ENCODE measurements around the gene CCL1. TPM values are rescaled to one million over a fixed set of nuclear protein-coding genes. Genes with fewer than 3 reads are reported as not detected.

Gene CCL1
- total and polyA plus RNA-seq, 2 experiments from 2014 or later, result not detected

DNA sequence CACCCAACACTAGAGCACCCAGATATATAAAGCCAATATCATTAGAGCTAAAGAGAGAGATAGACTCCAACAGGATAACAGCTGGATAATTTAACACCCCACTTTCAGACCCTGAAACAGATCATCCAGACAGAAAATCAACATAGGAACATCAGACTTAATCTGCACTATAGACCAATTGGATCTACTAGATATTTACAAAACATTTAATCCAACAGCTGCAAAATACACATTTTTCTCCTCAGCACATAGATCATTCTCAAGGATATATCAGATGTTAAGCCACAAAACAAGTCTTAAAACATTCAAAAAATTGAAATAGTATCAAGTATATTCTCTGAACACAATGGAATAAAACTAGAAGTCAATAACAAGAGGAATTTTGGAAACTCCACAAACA, 10.8 kb downstream of the CCL1 start:
- no peaks in the 10 kb centered on the region; the same call in 1 of the 2 replicates for H4K20me1 ChIP-seq (replicated peaks; ENCODE audit: insufficient read depth)
- H3K9me2 ChIP-seq (ENCODE audit: insufficient read depth), result peaks cover 6% of the 10 kb centered on the region; the same call in 1 of the 2 replicates
- Mint-ChIP-seq H3K27ac (no peak overlapping the region), H3K4me3 (no peak overlapping the region), H3K4me1 (no peaks in the 10 kb centered on the region), H3K36me3 (ENCODE audit: low read depth) (no peaks in the 10 kb centered on the region), H3K27me3 (ENCODE audit: insufficient read depth, low read depth, poor library complexity) (no peaks in the 10 kb centered on the region), H3K9me3 (peaks cover 2% of the 10 kb centered on the region; the same call in 2 of the 3 replicates)
- no peak for TF ChIP-seq STAT1 (IDR thresholded peaks at IDR 0.05; ENCODE audit: unreplicated experiment)
- no peak for TF ChIP-seq ZNF331 (CRISPR knock-in tag; IDR thresholded peaks at IDR 0.05; ENCODE audit: low read depth)
- TF ChIP-seq JUNB (IDR thresholded peaks at IDR 0.05; ENCODE audit: unreplicated experiment), result no peak
- TF ChIP-seq EZH2 (IDR thresholded peaks at IDR 0.05; ENCODE audit: low read depth, unreplicated experiment), result no peak
- TF ChIP-seq, protein P1, sequence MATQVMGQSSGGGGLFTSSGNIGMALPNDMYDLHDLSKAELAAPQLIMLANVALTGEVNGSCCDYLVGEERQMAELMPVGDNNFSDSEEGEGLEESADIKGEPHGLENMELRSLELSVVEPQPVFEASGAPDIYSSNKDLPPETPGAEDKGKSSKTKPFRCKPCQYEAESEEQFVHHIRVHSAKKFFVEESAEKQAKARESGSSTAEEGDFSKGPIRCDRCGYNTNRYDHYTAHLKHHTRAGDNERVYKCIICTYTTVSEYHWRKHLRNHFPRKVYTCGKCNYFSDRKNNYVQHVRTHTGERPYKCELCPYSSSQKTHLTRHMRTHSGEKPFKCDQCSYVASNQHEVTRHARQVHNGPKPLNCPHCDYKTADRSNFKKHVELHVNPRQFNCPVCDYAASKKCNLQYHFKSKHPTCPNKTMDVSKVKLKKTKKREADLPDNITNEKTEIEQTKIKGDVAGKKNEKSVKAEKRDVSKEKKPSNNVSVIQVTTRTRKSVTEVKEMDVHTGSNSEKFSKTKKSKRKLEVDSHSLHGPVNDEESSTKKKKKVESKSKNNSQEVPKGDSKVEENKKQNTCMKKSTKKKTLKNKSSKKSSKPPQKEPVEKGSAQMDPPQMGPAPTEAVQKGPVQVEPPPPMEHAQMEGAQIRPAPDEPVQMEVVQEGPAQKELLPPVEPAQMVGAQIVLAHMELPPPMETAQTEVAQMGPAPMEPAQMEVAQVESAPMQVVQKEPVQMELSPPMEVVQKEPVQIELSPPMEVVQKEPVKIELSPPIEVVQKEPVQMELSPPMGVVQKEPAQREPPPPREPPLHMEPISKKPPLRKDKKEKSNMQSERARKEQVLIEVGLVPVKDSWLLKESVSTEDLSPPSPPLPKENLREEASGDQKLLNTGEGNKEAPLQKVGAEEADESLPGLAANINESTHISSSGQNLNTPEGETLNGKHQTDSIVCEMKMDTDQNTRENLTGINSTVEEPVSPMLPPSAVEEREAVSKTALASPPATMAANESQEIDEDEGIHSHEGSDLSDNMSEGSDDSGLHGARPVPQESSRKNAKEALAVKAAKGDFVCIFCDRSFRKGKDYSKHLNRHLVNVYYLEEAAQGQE (IDR thresholded peaks at IDR 0.05; ENCODE audit: unreplicated experiment), result no peak
- TF ChIP-seq, protein P2, sequence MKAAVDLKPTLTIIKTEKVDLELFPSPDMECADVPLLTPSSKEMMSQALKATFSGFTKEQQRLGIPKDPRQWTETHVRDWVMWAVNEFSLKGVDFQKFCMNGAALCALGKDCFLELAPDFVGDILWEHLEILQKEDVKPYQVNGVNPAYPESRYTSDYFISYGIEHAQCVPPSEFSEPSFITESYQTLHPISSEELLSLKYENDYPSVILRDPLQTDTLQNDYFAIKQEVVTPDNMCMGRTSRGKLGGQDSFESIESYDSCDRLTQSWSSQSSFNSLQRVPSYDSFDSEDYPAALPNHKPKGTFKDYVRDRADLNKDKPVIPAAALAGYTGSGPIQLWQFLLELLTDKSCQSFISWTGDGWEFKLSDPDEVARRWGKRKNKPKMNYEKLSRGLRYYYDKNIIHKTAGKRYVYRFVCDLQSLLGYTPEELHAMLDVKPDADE (IDR thresholded peaks at IDR 0.05), result no peak
- TF ChIP-seq ZNF114 (CRISPR knock-in tag; IDR thresholded peaks at IDR 0.05), result no peak
- no peak for TF ChIP-seq NANOG (IDR thresholded peaks at IDR 0.05; ENCODE audit: borderline replicate concordance)
- no peak for TF ChIP-seq POLR2AphosphoS5 (IDR thresholded peaks at IDR 0.05; ENCODE audit: low read depth)
- no peak for TF ChIP-seq CREB1 (CRISPR knock-in tag; IDR thresholded peaks at IDR 0.05; ENCODE audit: low read depth)
- TF ChIP-seq, protein P3, sequence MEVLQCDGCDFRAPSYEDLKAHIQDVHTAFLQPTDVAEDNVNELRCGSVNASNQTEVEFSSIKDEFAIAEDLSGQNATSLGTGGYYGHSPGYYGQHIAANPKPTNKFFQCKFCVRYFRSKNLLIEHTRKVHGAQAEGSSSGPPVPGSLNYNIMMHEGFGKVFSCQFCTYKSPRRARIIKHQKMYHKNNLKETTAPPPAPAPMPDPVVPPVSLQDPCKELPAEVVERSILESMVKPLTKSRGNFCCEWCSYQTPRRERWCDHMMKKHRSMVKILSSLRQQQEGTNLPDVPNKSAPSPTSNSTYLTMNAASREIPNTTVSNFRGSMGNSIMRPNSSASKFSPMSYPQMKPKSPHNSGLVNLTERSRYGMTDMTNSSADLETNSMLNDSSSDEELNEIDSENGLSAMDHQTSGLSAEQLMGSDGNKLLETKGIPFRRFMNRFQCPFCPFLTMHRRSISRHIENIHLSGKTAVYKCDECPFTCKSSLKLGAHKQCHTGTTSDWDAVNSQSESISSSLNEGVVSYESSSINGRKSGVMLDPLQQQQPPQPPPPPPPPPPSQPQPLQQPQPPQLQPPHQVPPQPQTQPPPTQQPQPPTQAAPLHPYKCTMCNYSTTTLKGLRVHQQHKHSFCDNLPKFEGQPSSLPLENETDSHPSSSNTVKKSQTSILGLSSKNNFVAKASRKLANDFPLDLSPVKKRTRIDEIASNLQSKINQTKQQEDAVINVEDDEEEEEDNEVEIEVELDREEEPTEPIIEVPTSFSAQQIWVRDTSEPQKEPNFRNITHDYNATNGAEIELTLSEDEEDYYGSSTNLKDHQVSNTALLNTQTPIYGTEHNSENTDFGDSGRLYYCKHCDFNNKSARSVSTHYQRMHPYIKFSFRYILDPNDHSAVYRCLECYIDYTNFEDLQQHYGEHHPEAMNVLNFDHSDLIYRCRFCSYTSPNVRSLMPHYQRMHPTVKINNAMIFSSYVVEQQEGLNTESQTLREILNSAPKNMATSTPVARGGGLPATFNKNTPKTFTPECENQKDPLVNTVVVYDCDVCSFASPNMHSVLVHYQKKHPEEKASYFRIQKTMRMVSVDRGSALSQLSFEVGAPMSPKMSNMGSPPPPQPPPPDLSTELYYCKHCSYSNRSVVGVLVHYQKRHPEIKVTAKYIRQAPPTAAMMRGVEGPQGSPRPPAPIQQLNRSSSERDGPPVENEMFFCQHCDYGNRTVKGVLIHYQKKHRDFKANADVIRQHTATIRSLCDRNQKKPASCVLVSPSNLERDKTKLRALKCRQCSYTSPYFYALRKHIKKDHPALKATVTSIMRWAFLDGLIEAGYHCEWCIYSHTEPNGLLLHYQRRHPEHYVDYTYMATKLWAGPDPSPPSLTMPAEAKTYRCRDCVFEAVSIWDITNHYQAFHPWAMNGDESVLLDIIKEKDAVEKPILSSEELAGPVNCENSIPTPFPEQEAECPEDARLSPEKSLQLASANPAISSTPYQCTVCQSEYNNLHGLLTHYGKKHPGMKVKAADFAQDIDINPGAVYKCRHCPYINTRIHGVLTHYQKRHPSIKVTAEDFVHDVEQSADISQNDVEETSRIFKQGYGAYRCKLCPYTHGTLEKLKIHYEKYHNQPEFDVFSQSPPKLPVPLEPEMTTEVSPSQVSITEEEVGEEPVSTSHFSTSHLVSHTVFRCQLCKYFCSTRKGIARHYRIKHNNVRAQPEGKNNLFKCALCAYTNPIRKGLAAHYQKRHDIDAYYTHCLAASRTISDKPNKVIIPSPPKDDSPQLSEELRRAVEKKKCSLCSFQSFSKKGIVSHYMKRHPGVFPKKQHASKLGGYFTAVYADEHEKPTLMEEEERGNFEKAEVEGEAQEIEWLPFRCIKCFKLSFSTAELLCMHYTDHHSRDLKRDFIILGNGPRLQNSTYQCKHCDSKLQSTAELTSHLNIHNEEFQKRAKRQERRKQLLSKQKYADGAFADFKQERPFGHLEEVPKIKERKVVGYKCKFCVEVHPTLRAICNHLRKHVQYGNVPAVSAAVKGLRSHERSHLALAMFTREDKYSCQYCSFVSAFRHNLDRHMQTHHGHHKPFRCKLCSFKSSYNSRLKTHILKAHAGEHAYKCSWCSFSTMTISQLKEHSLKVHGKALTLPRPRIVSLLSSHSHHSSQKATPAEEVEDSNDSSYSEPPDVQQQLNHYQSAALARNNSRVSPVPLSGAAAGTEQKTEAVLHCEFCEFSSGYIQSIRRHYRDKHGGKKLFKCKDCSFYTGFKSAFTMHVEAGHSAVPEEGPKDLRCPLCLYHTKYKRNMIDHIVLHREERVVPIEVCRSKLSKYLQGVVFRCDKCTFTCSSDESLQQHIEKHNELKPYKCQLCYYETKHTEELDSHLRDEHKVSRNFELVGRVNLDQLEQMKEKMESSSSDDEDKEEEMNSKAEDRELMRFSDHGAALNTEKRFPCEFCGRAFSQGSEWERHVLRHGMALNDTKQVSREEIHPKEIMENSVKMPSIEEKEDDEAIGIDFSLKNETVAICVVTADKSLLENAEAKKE (CRISPR knock-in tag; IDR thresholded peaks at IDR 0.05), result no peak
- TF ChIP-seq, protein P4, sequence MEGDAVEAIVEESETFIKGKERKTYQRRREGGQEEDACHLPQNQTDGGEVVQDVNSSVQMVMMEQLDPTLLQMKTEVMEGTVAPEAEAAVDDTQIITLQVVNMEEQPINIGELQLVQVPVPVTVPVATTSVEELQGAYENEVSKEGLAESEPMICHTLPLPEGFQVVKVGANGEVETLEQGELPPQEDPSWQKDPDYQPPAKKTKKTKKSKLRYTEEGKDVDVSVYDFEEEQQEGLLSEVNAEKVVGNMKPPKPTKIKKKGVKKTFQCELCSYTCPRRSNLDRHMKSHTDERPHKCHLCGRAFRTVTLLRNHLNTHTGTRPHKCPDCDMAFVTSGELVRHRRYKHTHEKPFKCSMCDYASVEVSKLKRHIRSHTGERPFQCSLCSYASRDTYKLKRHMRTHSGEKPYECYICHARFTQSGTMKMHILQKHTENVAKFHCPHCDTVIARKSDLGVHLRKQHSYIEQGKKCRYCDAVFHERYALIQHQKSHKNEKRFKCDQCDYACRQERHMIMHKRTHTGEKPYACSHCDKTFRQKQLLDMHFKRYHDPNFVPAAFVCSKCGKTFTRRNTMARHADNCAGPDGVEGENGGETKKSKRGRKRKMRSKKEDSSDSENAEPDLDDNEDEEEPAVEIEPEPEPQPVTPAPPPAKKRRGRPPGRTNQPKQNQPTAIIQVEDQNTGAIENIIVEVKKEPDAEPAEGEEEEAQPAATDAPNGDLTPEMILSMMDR (conservative IDR thresholded peaks at IDR 0.05; ENCODE audit: low read depth in 2 of 2), result no peak
- TF ChIP-seq EZH2phosphoT487 (IDR thresholded peaks at IDR 0.05; ENCODE audit: unreplicated experiment), result no peak
- no peaks in the 10 kb centered on the region for H3K27me3 ChIP-seq (ENCODE audit: insufficient read depth)
- no peak for DNase-seq (ENCODE audit: low spot score)
- no peak overlapping the region for H3K4me2 ChIP-seq
- no peaks in the 10 kb centered on the region for H3K79me2 ChIP-seq (replicated peaks; ENCODE audit: insufficient read depth)
- H3F3A ChIP-seq (replicated peaks; ENCODE audit: low read depth), result no peaks in the 10 kb centered on the region
- no peaks in the 10 kb centered on the region for H3K4me1 ChIP-seq (ENCODE audit: insufficient read depth)
- ATAC-seq, result no peak
- no peaks in the 10 kb centered on the region for H3K36me3 ChIP-seq (ENCODE audit: insufficient read depth)
- no peak overlapping the region for H3K4me3 ChIP-seq
- no peak overlapping the region for H3K27ac ChIP-seq (ENCODE audit: low read depth)
- H2AFZ ChIP-seq, result no peak overlapping the region
